WTC11 (cell line): Measurements from ENCODE around the gene REM1.

Source experiments
- ATF2 ChIP-seq: sonication (generic); formaldehyde crosslinking; IDR thresholded peaks from 2 replicates; pipeline ENCODE4 v1.8.1; 2022; ENCODE audit warnings: low read depth, missing genetic modification reagents, borderline replicate concordance
- CREB1 ChIP-seq: sonication (generic); formaldehyde crosslinking; IDR thresholded peaks from 2 replicates; pipeline ENCODE4 v1.8.0; 2023; ENCODE audit warnings: mild to moderate bottlenecking, missing genetic modification reagents
- CTCF ChIP-seq: fragments of 200-600 bp; IDR thresholded peaks from 2 replicates; pipeline ENCODE4 v1.8.0; 2022; ENCODE audit warnings: antibody characterized with exemption
- E2F1 ChIP-seq: sonication (generic); formaldehyde crosslinking; IDR thresholded peaks from 2 replicates; pipeline ENCODE4 v1.8.0; 2022; ENCODE audit warnings: mild to moderate bottlenecking, missing genetic modification reagents
- KAT7 ChIP-seq: sonication (generic); formaldehyde crosslinking; IDR thresholded peaks from 2 replicates; pipeline ENCODE4 v1.8.1; 2023; ENCODE audit warnings: missing genetic modification reagents, mild to moderate bottlenecking, borderline replicate concordance
- RORB ChIP-seq: fragments of 250-450 bp; sonication (Bioruptor Pico); IDR thresholded peaks from 2 replicates; pipeline ENCODE4 v1.9.0; 2021; ENCODE audit warnings: mild to moderate bottlenecking
- STAT6 ChIP-seq: sonication (generic); formaldehyde crosslinking; conservative IDR thresholded peaks from 2 replicates; pipeline ENCODE4 v1.8.1; 2023; ENCODE audit warnings: mild to moderate bottlenecking, low read depth, missing genetic modification reagents, moderate library complexity
- TEAD1 ChIP-seq: sonication (generic); formaldehyde crosslinking; IDR thresholded peaks from 2 replicates; pipeline ENCODE4 v1.8.0; 2022; ENCODE audit warnings: mild to moderate bottlenecking, missing genetic modification reagents
- TEAD4 ChIP-seq: sonication (generic); formaldehyde crosslinking; IDR thresholded peaks from 2 replicates; pipeline ENCODE4 v1.8.0; 2022; ENCODE audit warnings: mild to moderate bottlenecking, missing genetic modification reagents
- ZNF263 ChIP-seq: sonication (generic); formaldehyde crosslinking; IDR thresholded peaks from 2 replicates; pipeline ENCODE4 v1.8.1; 2022; ENCODE audit warnings: low read depth, mild to moderate bottlenecking, moderate library complexity, missing genetic modification reagents
- TF ChIP-seq, protein P1 (sequence below): sonication (generic); formaldehyde crosslinking; IDR thresholded peaks from 2 replicates; pipeline ENCODE4 v1.8.0; 2022; ENCODE audit warnings: mild to moderate bottlenecking, missing genetic modification reagents
- TF ChIP-seq, protein P2 (sequence below): sonication (generic); formaldehyde crosslinking; conservative IDR thresholded peaks from 2 replicates; pipeline ENCODE4 v1.8.1; 2022; ENCODE audit warnings: mild to moderate bottlenecking, missing genetic modification reagents
- TF ChIP-seq, protein P3 (sequence below): sonication (generic); formaldehyde crosslinking; IDR thresholded peaks from 2 replicates; pipeline ENCODE4 v1.8.0; 2022; ENCODE audit warnings: missing genetic modification reagents
- TF ChIP-seq, protein P4 (sequence below): sonication (generic); formaldehyde crosslinking; IDR thresholded peaks from 2 replicates; pipeline ENCODE4 v1.8.1; 2023; ENCODE audit warnings: mild to moderate bottlenecking, missing genetic modification reagents, moderate library complexity

GRCh38 chr20:31489152-31489551 lies 14.1 kb downstream of the REM1 start:
- TF ChIP-seq TEAD1 (CRISPR knock-in tag) (no peak), CTCF (no peak), CREB1 (CRISPR knock-in tag) (no peak), ZNF263 (CRISPR knock-in tag) (no peak), KAT7 (CRISPR knock-in tag) (no peak), ATF2 (CRISPR knock-in tag) (no peak), E2F1 (no peak), TEAD4 (CRISPR knock-in tag) (no peak), STAT6 (CRISPR knock-in tag) (no peak), RORB (CRISPR knock-in tag) (no peak)
- TF ChIP-seq, protein P1, sequence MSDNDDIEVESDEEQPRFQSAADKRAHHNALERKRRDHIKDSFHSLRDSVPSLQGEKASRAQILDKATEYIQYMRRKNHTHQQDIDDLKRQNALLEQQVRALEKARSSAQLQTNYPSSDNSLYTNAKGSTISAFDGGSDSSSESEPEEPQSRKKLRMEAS (CRISPR knock-in tag), result no peak
- TF ChIP-seq, protein P2, sequence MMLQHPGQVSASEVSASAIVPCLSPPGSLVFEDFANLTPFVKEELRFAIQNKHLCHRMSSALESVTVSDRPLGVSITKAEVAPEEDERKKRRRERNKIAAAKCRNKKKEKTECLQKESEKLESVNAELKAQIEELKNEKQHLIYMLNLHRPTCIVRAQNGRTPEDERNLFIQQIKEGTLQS, result no peak
- TF ChIP-seq, protein P3, sequence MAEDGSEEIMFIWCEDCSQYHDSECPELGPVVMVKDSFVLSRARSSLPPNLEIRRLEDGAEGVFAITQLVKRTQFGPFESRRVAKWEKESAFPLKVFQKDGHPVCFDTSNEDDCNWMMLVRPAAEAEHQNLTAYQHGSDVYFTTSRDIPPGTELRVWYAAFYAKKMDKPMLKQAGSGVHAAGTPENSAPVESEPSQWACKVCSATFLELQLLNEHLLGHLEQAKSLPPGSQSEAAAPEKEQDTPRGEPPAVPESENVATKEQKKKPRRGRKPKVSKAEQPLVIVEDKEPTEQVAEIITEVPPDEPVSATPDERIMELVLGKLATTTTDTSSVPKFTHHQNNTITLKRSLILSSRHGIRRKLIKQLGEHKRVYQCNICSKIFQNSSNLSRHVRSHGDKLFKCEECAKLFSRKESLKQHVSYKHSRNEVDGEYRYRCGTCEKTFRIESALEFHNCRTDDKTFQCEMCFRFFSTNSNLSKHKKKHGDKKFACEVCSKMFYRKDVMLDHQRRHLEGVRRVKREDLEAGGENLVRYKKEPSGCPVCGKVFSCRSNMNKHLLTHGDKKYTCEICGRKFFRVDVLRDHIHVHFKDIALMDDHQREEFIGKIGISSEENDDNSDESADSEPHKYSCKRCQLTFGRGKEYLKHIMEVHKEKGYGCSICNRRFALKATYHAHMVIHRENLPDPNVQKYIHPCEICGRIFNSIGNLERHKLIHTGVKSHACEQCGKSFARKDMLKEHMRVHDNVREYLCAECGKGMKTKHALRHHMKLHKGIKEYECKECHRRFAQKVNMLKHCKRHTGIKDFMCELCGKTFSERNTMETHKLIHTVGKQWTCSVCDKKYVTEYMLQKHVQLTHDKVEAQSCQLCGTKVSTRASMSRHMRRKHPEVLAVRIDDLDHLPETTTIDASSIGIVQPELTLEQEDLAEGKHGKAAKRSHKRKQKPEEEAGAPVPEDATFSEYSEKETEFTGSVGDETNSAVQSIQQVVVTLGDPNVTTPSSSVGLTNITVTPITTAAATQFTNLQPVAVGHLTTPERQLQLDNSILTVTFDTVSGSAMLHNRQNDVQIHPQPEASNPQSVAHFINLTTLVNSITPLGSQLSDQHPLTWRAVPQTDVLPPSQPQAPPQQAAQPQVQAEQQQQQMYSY (CRISPR knock-in tag), result no peak
- TF ChIP-seq, protein P4, sequence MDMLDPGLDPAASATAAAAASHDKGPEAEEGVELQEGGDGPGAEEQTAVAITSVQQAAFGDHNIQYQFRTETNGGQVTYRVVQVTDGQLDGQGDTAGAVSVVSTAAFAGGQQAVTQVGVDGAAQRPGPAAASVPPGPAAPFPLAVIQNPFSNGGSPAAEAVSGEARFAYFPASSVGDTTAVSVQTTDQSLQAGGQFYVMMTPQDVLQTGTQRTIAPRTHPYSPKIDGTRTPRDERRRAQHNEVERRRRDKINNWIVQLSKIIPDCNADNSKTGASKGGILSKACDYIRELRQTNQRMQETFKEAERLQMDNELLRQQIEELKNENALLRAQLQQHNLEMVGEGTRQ (CRISPR knock-in tag), result no peak
